ENCODE data around the gene TMEM126B. TPM values are rescaled to one million over a fixed set of nuclear protein-coding genes. Genes with fewer than 3 reads are reported as not detected.
"Not testable (repeated sequence)": the region's sequence is repeated elsewhere in the genome, so short reads cannot be mapped to it uniquely, and the experiment has no call there.

TMEM126B gene
- total RNA-seq = 10 to 100 TPM; 67.2 to 68.5 TPM

DNA sequence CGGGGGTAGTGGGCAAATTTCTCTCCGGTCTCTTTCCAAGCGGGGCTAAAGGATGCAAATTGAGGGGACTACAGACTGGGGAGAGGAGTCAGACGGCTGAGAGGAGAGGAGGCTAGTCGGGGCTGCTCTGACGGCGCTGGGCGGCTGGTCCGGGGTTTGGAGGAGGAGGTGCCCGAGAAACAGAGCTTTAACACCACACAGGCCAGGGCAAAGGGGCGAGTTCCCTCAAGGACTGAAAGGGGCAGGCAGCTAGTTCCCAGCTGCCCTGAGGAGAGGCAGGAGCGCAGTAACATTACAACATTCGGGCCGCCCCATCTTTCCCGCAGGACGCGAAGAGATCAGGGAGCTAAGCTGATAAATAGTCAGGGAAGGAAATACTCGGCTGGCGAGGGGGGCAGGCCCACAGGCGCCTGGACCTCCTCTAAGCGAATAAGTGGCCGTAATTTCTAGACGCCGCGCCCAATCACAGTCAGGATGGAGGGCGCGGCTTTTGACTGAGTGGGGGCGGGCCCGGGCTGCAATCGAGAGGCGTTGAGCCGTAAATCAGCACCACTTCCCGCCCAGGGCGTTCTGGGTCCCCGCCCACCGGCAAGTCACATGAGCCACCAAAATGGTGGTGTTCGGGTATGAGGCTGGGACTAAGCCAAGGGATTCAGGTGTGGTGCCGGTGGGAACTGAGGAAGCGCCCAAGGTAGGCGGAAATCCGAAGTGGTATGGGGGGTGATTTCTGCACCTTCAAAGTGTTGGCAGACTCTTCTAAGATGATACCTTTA is at the start of gene TMEM126B:
Gene TMEM126B, plus strand, starts transcription at position 596 of the 773 bp plus-strand sequence. Its CDS starts 15 bp downstream, at position 611.
- Mint-ChIP-seq H3K27ac (peak within 1 kb of the TSS; percentile 99), H3K36me3 (peaks cover 19% of the 10 kb centered on the region), H3K4me3 (peak within 1 kb of the TSS; percentile 98), H3K27me3 (no peaks in the 10 kb centered on the region), H3K4me1 (peaks cover 29% of the 10 kb centered on the region), H3K9me3 (no peaks in the 10 kb centered on the region)
- peak; percentile 97 for DNase-seq

DNA sequence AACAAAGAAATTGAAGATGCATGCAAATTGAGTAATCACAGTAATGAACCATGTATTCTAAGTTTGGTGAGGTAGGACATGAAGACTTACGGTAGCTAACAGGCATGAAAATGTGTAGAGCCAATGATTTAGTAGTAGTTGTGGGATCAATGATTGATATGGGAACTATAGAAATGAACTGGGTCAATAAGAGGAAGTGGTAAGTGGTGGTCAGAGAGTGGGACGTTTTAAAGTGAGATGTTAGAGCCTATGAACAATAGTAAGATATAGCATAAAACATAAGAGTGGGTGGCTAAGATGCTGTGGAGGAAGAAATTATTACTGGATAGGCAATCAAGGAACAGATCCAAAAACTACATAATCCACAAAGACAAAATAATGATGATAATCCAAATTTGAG is 46.3 kb upstream of the TMEM126B start:
- Mint-ChIP-seq H3K27ac (no peak overlapping the region), H3K27me3 (no peaks in the 10 kb centered on the region), H3K36me3 (no peaks in the 10 kb centered on the region), H3K4me1 (no peaks in the 10 kb centered on the region), H3K9me3 (peaks cover 5% of the 10 kb centered on the region), H3K4me3 (no peak overlapping the region)
- no peak for DNase-seq

DNA sequence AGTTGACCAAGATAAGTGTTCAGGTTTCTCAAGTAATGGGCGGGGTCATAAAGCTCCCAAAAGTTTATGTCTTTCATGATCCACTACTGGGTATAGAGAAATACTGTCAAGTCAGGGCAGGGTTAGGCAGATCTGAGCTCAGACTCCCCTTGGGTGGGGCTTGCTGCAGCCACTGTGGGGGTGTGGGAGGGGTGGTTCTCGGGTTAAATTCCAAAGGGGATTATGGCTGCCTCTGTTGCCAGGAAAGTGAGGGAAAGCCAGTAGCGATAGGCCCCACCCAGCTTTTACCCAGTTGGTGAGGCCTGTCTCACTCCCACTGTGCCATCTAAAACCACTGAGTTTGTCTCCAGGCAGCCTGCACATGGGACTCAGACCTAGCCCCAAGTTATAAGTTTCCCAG is 39.0 kb upstream of the TMEM126B start:
- Mint-ChIP-seq H3K9me3 (peaks cover 3% of the 10 kb centered on the region), H3K4me1 (no peaks in the 10 kb centered on the region), H3K27ac (no peak overlapping the region), H3K4me3 (no peak overlapping the region), H3K36me3 (no peaks in the 10 kb centered on the region), H3K27me3 (no peaks in the 10 kb centered on the region)
- DNase-seq = no peak

DNA sequence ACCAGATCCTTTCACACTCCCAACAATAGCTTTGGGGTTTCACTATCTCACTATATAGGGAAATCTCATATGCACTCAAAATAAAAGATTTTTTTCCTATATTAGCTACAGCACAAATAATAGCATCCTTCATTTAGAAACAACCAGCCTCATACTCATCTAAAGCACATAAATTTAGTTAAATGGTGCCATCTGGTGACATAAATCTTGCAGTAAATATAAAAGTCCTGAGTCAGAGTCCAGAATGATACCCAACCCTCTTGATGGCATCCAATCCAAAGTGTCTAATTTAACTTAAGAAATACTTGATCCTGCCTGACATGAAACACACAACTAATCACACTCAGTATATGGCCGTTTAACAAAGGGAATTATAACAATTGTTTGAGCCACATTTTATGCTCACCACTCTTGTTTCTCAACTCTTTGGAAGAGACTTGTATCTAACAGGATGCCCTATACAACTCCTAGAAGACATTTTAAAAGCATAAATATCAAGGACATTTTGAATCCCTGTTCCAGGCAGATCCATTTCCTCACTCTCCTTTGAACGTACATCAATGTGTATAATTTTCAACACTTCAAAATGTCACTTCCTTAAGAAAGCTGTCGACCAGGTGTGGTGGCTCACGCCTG is 37.4 kb upstream of the TMEM126B start:
- Mint-ChIP-seq H3K9me3 (peaks cover 3% of the 10 kb centered on the region), H3K4me3 (no peak overlapping the region), H3K4me1 (no peaks in the 10 kb centered on the region), H3K36me3 (no peaks in the 10 kb centered on the region), H3K27ac (no peak overlapping the region), H3K27me3 (no peaks in the 10 kb centered on the region)
- no peak for DNase-seq

DNA sequence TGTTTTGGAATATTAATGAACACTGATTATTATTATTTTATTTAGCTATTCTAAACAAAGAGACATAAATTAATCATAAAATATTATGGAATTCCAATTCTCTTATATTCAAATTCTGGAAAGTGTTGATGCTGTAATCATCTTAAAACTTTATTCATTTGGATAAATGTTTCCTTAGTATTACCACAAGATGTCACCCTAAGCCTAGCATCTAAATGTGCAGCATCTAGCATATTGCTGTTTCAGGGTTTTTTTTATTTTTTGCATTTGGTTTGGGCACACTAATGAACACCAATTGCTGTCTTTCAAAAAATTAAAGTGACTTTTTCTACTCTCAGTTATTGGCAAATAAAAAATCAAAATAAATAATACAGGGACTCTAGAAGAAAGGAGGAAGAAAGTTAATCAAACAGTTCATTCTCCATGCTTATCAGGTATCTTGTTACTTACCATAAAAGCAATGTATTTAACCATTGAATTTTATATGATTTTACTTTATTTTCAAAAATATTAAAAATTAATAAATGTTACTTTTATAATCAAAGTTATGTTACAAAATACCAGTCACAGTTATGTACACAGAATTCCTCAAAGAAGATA is 33.0 kb upstream of the TMEM126B start:
- H3K9me3 Mint-ChIP-seq = no peaks in the 10 kb centered on the region
- no peaks in the 10 kb centered on the region for H3K36me3 Mint-ChIP-seq
- no peak for DNase-seq

DNA sequence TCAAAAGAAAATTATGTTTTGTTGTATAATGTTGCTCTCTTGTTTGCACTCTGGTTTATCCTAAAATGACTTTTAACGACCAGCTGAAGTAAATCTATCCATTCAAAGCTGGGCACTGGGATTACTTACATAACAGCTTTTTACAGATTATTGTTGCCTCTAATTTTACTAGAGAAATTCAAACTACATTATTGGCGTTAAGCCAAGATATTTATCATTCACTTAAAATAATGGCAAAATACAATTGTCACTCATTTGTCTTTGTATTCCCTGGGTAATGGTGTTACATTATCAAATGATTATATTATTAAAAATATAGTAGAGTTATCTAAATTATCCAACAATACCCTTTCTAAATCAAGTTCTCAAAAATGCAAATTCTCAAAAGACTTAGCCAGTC is 31.5 kb upstream of the TMEM126B start:
- Mint-ChIP-seq H3K4me1 (peaks cover 3% of the 10 kb centered on the region), H3K27ac (no peak overlapping the region), H3K4me3 (no peak overlapping the region), H3K9me3 (no peaks in the 10 kb centered on the region), H3K27me3 (no peaks in the 10 kb centered on the region), H3K36me3 (no peaks in the 10 kb centered on the region)
- no peak for DNase-seq

More for the DNA sequence above, 33.0 kb upstream of the TMEM126B start:
- Mint-ChIP-seq H3K27ac (no peak overlapping the region), H3K4me1 (peaks cover 3% of the 10 kb centered on the region), H3K27me3 (no peaks in the 10 kb centered on the region), H3K4me3 (no peak overlapping the region)

DNA sequence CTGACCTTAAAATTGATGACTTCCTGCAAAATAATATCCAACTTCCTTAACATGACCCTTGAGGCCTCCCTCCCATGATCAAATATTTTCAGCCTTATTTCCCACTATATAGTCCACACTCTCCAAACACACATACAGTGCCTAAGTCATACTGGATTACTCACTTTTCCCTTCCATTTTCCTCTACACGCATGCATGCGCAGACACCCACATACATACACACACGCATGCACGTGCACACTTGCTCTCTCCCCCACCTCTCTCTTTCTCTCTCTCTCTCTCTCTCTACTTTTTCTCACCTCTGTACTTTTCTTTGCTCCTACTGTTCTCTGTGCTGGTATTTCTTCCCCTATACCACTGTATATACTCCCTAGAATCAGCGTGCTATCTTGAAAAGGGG is 29.3 kb upstream of the TMEM126B start:
- Mint-ChIP-seq H3K36me3 (no peaks in the 10 kb centered on the region), H3K27me3 (no peaks in the 10 kb centered on the region), H3K4me1 (peaks cover 3% of the 10 kb centered on the region)

DNA sequence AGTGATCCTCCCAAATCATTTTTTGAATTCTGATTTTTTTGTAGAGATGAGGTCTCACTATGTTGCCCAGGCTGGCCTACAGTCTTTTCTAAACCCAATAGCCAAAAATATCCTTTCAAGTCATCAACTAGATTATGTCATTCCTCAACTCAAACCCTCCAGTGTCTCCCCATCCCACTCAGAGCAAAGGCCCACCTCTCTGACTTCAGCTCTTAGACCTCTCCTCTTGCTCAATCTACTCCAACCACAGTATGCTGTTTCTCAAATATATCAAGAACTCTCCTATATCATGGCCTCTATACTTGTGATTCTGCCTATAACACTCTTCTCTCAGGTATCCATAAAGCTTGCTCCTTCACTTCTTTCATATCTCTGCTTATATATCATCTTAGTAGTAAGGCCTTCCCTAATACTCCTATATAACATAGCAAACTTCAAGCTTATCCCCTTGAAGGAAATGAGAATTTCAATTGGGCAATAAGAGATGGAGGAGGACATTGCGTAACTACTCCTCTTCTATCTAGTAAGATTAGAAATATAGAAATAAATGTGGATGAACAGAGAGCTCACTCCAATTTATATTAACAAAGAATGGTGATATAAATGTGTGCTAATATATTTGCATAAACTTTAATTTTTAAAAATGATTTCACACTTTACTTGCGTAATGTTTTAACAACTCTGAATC is 25.7 kb upstream of the TMEM126B start:
- DNase-seq = no peak
- no peak overlapping the region for H3K27ac Mint-ChIP-seq

More for the DNA sequence above, 29.3 kb upstream of the TMEM126B start:
- Mint-ChIP-seq H3K27ac (no peak overlapping the region), H3K4me3 (no peak overlapping the region), H3K9me3 (no peaks in the 10 kb centered on the region)
- DNase-seq = no peak

DNA sequence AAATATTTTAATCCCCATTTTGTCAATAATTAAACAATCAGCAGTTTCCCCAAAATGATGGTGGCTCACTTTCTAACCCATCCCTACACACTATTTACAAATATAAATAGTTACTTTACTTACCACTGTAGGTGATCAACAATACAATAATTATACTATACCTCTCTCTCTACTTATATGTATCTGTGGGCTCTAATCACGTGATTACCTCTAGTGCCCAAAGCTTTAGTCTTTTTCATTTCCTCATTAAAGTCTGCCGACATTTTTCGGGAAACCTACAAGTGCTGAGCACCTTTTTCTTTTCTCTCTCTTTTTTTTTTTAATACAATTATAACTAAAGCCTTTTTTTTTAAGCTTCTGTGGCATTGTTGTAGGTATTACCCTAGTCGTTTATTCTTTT is 25.2 kb upstream of the TMEM126B start:
- H3K27ac Mint-ChIP-seq = no peak overlapping the region
- H3K4me3 Mint-ChIP-seq = no peak overlapping the region
- no peaks in the 10 kb centered on the region for H3K27me3 Mint-ChIP-seq
- DNase-seq = no peak
- H3K36me3 Mint-ChIP-seq = no peaks in the 10 kb centered on the region
- H3K4me1 Mint-ChIP-seq = peaks cover 3% of the 10 kb centered on the region
- H3K9me3 Mint-ChIP-seq = no peaks in the 10 kb centered on the region

More for the DNA sequence above, 25.7 kb upstream of the TMEM126B start:
- Mint-ChIP-seq H3K4me1 (peaks cover 3% of the 10 kb centered on the region), H3K9me3 (no peaks in the 10 kb centered on the region), H3K36me3 (no peaks in the 10 kb centered on the region), H3K27me3 (no peaks in the 10 kb centered on the region), H3K4me3 (no peak overlapping the region)

DNA sequence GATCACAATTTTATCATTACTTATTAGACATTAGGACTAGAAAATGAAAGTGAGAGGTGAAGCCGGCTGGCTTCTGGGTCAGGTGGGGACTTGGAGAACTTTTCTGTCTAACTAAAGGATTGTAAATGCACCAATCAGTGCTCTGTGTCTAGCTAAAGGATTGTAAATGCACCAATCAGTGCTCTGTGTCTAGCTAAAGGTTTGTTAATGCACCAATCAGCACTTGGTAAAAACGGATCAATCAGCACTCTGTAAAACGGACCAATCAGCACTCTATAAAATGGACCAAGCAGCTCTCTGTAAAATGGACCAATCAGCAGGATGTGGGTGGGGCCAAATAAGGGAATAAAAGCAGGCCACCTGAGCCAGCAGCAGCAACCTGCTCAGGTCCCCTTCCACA is 22.2 kb upstream of the TMEM126B start:
- not testable (repeated sequence) for H3K4me1 Mint-ChIP-seq, H3K27ac Mint-ChIP-seq, H3K9me3 Mint-ChIP-seq, H3K36me3 Mint-ChIP-seq, DNase-seq, H3K4me3 Mint-ChIP-seq, H3K27me3 Mint-ChIP-seq

DNA sequence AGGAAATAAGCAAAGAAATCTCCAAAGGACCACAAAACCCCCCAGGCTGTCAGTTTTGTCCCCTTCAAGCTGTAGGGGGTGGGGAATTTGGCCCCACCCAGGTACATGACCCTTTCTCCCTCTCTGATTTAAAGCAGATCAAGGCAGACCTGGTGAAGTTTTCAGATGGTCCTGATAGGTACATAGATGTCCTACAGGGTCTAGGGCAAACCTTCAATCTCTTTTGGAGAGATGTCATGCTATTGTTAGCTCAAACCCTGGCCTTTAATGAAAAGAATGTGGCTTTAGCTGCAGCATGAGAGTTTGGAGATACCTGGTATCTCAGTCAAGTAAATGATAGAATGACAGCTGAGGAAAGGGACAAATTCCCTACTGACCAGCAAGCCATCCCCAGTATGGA is 19.8 kb upstream of the TMEM126B start:
- H3K27ac Mint-ChIP-seq, H3K27me3 Mint-ChIP-seq, DNase-seq, H3K4me3 Mint-ChIP-seq, H3K36me3 Mint-ChIP-seq, H3K4me1 Mint-ChIP-seq, H3K9me3 Mint-ChIP-seq: not testable (repeated sequence)

DNA sequence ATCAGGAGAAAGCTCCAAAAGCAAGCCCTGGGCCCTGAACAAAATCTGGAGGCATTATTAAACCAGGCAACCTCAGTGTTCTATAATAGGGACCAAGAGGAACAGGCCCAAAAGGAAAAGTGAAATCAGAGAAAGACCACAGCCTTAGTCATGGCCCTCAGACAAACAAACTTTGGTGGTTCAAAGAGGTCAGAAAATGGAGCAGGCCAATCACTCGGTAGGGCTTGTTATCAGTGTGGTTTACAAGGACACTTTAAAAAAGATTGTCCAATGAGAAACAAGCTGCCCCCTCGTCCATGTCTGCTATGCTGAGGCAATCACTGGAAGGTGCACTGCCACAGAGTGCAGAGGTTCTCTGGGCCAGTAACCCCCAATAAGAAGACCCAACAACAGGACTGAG is 19.1 kb upstream of the TMEM126B start:
- not testable (repeated sequence) for H3K4me3 Mint-ChIP-seq, H3K4me1 Mint-ChIP-seq, H3K27ac Mint-ChIP-seq, H3K9me3 Mint-ChIP-seq, H3K36me3 Mint-ChIP-seq, H3K27me3 Mint-ChIP-seq, DNase-seq

DNA sequence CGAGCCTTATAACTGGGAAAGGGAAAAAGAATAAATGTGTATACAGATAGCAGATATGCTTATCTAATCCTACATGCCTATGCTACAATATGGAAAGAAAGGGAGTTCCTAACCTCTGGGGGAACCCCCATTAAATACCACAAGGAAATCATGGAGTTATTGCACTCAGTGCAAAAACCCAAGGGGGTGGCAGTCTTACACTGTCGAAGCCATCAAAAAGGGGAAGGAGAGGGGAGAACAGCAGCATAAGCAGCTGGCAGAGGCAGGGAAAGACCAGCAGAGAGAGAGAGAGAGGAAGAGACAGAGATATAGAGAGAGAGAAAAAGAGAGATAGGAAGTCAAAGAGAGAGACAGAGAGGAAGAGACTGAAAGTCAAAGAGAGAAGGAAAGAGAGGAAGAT is 16.8 kb upstream of the TMEM126B start:
- not testable (repeated sequence) for H3K4me1 Mint-ChIP-seq, H3K36me3 Mint-ChIP-seq, H3K27me3 Mint-ChIP-seq, H3K9me3 Mint-ChIP-seq, H3K4me3 Mint-ChIP-seq, H3K27ac Mint-ChIP-seq, DNase-seq

DNA sequence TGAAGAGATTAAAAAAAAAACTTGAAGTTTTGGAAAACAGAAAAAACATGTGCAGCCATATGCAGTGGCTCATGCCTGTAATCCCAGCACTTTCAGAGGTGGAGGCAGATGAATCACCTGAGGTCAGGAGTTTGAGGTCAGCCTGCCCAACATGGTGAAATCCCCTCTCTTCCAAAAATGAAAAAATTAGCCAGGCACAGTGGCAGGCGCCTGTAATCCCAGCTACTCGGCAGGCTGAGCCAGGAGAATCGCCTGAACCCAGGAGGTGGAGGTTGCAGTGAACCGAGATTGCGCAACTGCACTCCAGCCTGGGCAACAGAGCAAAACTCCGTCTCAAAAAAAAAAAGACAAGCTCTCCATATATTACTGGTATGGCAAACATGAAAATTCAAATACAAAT is 8.9 kb upstream of the TMEM126B start:
- no peaks in the 10 kb centered on the region for H3K27me3 Mint-ChIP-seq
- H3K4me1 Mint-ChIP-seq = no peaks in the 10 kb centered on the region
- H3K9me3 Mint-ChIP-seq = no peaks in the 10 kb centered on the region
- no peak for DNase-seq
- H3K36me3 Mint-ChIP-seq = no peaks in the 10 kb centered on the region
- H3K4me3 Mint-ChIP-seq = no peak overlapping the region
- H3K27ac Mint-ChIP-seq = no peak overlapping the region

DNA sequence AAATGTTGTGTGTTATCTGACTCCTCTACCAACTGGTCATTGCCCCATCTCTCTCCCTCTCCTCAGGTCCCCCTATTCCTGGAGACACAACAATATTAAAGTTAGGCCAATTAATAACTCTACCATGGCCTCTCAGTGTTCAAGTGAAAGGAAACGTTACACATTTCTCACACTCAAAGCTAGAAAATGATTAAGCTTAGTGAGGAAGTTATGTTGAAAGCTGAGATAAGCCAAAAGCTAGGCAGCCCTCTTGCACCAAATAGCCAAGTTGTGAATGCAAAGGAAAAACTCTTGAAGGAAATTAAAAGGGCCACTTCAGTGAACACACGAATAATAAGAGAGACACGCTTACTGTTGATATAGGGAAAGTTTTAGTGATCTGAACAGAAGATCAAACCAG is 8.1 kb upstream of the TMEM126B start:
- Mint-ChIP-seq H3K27ac (no peak overlapping the region), H3K9me3 (no peaks in the 10 kb centered on the region), H3K36me3 (no peaks in the 10 kb centered on the region), H3K4me3 (no peak overlapping the region), H3K27me3 (no peaks in the 10 kb centered on the region), H3K4me1 (peaks cover 2% of the 10 kb centered on the region)
- no peak for DNase-seq

Data from activated naive CD8-positive, alpha-beta T cell treated with anti-CD3 and anti-CD28 coated beads for 36 hours (primary cell).